ENCODE data around the gene BCLAF1.

The BCLAF1 gene, protein sequence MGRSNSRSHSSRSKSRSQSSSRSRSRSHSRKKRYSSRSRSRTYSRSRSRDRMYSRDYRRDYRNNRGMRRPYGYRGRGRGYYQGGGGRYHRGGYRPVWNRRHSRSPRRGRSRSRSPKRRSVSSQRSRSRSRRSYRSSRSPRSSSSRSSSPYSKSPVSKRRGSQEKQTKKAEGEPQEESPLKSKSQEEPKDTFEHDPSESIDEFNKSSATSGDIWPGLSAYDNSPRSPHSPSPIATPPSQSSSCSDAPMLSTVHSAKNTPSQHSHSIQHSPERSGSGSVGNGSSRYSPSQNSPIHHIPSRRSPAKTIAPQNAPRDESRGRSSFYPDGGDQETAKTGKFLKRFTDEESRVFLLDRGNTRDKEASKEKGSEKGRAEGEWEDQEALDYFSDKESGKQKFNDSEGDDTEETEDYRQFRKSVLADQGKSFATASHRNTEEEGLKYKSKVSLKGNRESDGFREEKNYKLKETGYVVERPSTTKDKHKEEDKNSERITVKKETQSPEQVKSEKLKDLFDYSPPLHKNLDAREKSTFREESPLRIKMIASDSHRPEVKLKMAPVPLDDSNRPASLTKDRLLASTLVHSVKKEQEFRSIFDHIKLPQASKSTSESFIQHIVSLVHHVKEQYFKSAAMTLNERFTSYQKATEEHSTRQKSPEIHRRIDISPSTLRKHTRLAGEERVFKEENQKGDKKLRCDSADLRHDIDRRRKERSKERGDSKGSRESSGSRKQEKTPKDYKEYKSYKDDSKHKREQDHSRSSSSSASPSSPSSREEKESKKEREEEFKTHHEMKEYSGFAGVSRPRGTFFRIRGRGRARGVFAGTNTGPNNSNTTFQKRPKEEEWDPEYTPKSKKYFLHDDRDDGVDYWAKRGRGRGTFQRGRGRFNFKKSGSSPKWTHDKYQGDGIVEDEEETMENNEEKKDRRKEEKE

DNA sequence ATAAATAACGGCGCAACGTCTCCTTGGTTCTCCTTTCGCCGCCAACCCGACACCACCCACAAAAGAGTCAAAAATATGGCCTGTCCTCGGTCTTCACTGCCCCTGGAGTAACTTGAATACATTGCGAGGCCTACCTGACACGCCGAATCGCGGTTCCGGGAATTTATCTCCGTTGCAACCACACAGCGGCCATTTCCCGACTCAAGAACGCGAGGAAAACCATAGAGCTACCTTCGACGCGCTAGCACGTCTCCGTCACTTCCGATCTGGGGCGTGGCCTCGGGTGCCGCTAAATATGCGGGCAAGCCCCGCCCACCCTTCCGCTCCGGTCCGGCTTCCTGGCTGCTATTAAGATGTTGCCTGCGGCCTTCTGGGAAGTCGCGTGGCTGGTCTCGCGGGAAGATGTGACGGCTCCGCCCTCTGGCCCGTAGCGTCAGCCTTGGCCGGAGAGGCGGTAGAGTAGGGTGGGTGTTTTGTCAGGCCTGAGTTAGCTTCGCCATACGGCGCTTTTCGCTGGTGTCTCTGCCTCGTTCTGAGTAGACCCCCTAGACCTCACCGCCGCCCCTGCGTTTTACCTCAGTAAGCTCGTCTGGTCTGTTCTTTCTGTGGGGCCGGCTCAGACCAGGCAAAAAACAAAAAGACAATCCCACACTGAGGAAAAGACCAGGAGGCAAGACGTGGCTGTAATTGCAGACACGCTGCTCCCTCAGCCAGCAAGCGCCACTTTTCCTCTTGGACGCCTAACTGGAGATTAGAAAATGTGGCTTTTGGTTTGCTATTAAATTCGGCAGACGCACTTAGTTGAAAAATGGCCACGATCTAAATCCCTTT lies at the start of gene BCLAF1:
Gene BCLAF1 (minus strand): TSS at position 268 of the 831 bp plus-strand sequence. CDS start 9,980 bp downstream, outside the sequence.
- Histone ChIP-seq H3K79me2 (ENCODE audit: low read length) (peaks cover 48% of the 10 kb centered on the region), H3K4me1 (ENCODE audit: low read length) (peaks cover 25% of the 10 kb centered on the region), H3K9me2 (replicated peaks; ENCODE audit: insufficient read depth, low read length) (no peaks in the 10 kb centered on the region), H3K9ac (ENCODE audit: low read length) (peak within 1 kb of the TSS; percentile 98), H2AFZ (ENCODE audit: low read length) (peak within 1 kb of the TSS; percentile 85), H3K27me3 (replicated peaks; ENCODE audit: insufficient read depth, low read length) (no peaks in the 10 kb centered on the region), H4K20me1 (ENCODE audit: insufficient read depth, low read length) (peaks cover 44% of the 10 kb centered on the region), H3K4me2 (ENCODE audit: low read depth, low read length) (peak within 1 kb of the TSS; percentile 93), H3K27ac (ENCODE audit: low read length) (peak within 1 kb of the TSS; percentile 97), H3K36me3 (replicated peaks; ENCODE audit: insufficient read depth, low read length) (no peaks in the 10 kb centered on the region), H3K9me3 (replicated peaks; ENCODE audit: insufficient read depth, low read length) (no peaks in the 10 kb centered on the region), H3K4me3 (ENCODE audit: low read length) (peak within 1 kb of the TSS; percentile 98), H3F3A (ENCODE audit: insufficient read depth, low read length) (peaks cover 19% of the 10 kb centered on the region)
- DNase-seq, result peak; percentile 98
- TF ChIP-seq EZH2phosphoT487 (IDR thresholded peaks at IDR 0.05; ENCODE audit: low read length) (no peak), EZH2 (optimal IDR thresholded peaks at IDR 0.05; ENCODE audit: low read depth, low read length) (no peak)
- TF ChIP-seq, protein P1, sequence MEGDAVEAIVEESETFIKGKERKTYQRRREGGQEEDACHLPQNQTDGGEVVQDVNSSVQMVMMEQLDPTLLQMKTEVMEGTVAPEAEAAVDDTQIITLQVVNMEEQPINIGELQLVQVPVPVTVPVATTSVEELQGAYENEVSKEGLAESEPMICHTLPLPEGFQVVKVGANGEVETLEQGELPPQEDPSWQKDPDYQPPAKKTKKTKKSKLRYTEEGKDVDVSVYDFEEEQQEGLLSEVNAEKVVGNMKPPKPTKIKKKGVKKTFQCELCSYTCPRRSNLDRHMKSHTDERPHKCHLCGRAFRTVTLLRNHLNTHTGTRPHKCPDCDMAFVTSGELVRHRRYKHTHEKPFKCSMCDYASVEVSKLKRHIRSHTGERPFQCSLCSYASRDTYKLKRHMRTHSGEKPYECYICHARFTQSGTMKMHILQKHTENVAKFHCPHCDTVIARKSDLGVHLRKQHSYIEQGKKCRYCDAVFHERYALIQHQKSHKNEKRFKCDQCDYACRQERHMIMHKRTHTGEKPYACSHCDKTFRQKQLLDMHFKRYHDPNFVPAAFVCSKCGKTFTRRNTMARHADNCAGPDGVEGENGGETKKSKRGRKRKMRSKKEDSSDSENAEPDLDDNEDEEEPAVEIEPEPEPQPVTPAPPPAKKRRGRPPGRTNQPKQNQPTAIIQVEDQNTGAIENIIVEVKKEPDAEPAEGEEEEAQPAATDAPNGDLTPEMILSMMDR (IDR thresholded peaks at IDR 0.05; ENCODE audit: low read length), result no peak

DNA sequence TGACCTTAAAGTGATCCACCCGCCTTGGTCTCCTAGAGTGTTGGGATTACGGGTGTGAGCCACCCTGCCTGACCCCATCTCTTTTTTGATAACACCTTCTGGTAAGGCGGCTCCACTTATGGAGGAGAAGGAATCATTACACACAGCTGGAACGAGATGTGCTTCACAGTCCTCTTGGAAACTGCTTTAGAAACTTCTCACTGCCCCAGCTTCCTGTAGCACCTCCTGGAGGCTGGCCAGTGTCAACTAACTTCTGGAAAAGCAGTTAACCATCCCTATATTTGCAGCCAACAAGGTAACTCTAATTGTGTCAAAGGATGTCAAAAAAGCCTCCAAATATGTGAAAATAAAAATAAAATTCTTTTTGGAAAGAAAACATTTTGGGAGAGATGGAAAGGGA lies 48.8 kb upstream of the BCLAF1 start:
- Histone ChIP-seq H2AFZ (ENCODE audit: low read length) (no peak overlapping the region), H3K27ac (ENCODE audit: low read length) (no peak overlapping the region)
- no peak for DNase-seq

DNA sequence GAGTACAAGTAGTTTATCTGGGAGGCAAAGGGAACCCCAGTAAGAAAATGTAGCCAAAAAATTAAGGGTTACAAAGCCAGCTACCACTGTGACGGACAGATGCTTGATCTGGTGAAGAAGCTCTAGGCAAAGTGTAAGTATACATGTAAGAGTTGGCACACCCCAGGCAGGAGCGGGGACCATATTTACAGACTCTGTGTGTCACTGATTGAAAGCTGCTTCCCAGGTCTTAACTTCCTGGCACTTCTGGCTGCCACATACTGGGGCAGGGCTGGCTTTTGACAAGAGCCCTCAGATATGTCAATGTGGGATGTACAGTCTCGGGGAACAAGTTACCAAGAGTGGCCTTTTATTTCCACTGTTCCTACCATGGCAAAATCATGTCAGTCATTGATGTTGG lies 48.0 kb upstream of the BCLAF1 start:
- Histone ChIP-seq H2AFZ (ENCODE audit: low read length) (no peak overlapping the region), H3K36me3 (replicated peaks; ENCODE audit: insufficient read depth, low read length) (no peaks in the 10 kb centered on the region), H3K27me3 (replicated peaks; ENCODE audit: insufficient read depth, low read length) (no peaks in the 10 kb centered on the region), H3F3A (ENCODE audit: insufficient read depth, low read length) (no peaks in the 10 kb centered on the region), H3K4me2 (ENCODE audit: low read depth, low read length) (no peak overlapping the region), H3K9me3 (replicated peaks; ENCODE audit: insufficient read depth, low read length) (no peaks in the 10 kb centered on the region), H3K9me2 (replicated peaks; ENCODE audit: insufficient read depth, low read length) (no peaks in the 10 kb centered on the region), H3K79me2 (ENCODE audit: low read length) (no peaks in the 10 kb centered on the region), H3K27ac (ENCODE audit: low read length) (no peak overlapping the region), H3K4me3 (ENCODE audit: low read length) (no peak overlapping the region), H3K9ac (ENCODE audit: low read length) (no peak overlapping the region), H4K20me1 (ENCODE audit: insufficient read depth, low read length) (no peaks in the 10 kb centered on the region), H3K4me1 (ENCODE audit: low read length) (no peaks in the 10 kb centered on the region)
- no peak for DNase-seq
- TF ChIP-seq, protein P1 (IDR thresholded peaks at IDR 0.05; ENCODE audit: low read length), result no peak
- TF ChIP-seq EZH2 (optimal IDR thresholded peaks at IDR 0.05; ENCODE audit: low read depth, low read length) (no peak), EZH2phosphoT487 (IDR thresholded peaks at IDR 0.05; ENCODE audit: low read length) (no peak)

More for the DNA sequence above, 48.8 kb upstream of the BCLAF1 start:
- no peaks in the 10 kb centered on the region for H3K9me3 ChIP-seq (replicated peaks; ENCODE audit: insufficient read depth, low read length)
- H3K4me2 ChIP-seq (ENCODE audit: low read depth, low read length), result no peak overlapping the region
- no peaks in the 10 kb centered on the region for H4K20me1 ChIP-seq (ENCODE audit: insufficient read depth, low read length)
- no peaks in the 10 kb centered on the region for H3K79me2 ChIP-seq (ENCODE audit: low read length)
- H3F3A ChIP-seq (ENCODE audit: insufficient read depth, low read length), result no peaks in the 10 kb centered on the region
- H3K36me3 ChIP-seq (replicated peaks; ENCODE audit: insufficient read depth, low read length), result no peaks in the 10 kb centered on the region
- no peaks in the 10 kb centered on the region for H3K4me1 ChIP-seq (ENCODE audit: low read length)
- H3K9ac ChIP-seq (ENCODE audit: low read length), result no peak overlapping the region
- H3K4me3 ChIP-seq (ENCODE audit: low read length), result no peak overlapping the region
- no peaks in the 10 kb centered on the region for H3K9me2 ChIP-seq (replicated peaks; ENCODE audit: insufficient read depth, low read length)
- H3K27me3 ChIP-seq (replicated peaks; ENCODE audit: insufficient read depth, low read length), result no peaks in the 10 kb centered on the region
- no peak for TF ChIP-seq EZH2phosphoT487 (IDR thresholded peaks at IDR 0.05; ENCODE audit: low read length)
- TF ChIP-seq, protein P1 (IDR thresholded peaks at IDR 0.05; ENCODE audit: low read length), result no peak
- no peak for TF ChIP-seq EZH2 (optimal IDR thresholded peaks at IDR 0.05; ENCODE audit: low read depth, low read length)

Measured in MM.1S (cell line).